ENCODE data around the gene LVRN. TPM values are rescaled to one million over a fixed set of nuclear protein-coding genes. Genes with fewer than 3 reads are reported as not detected.

Gene LVRN
- total RNA-seq, 1 experiment from 2014 or later, result 0.09 TPM

DNA sequence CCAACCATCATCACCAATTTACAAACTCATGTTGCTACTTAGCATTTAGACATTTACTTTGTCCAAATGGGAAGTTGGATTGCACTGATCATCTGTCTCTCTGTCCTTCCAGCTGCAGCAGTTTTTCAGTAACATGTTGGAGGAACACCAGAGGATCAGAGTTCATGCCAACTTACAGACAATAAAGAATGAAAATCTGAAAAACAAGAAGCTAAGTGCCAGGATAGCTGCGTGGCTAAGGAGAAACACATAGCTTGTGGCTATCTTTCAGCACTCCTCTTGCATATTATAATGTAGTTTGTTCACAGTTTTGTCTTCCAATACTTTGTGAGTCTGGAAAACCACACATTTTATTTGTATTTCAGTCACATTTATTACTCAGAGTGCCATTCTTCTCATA, 63.6 kb downstream of the LVRN start:
- H4K91ac ChIP-seq (ENCODE audit: insufficient read length, low read depth, low read length), result no peak overlapping the region
- no peaks in the 10 kb centered on the region for H3K9me3 ChIP-seq (ENCODE audit: control insufficient read depth, low read depth, low read length)
- H3K27me3 ChIP-seq (ENCODE audit: insufficient read depth, low read length), result no peaks in the 10 kb centered on the region
- H2BK120ac ChIP-seq (ENCODE audit: low read depth, low read length, poor library complexity, severe bottlenecking), result no peak overlapping the region
- H3K27ac Mint-ChIP-seq, result no peak overlapping the region
- DNase-seq, result no peak
- no peak overlapping the region for H2AK5ac ChIP-seq (ENCODE audit: insufficient read length, low read length)
- H2BK12ac ChIP-seq (ENCODE audit: insufficient read length, low read depth, low read length), result no peak overlapping the region
- no peak overlapping the region for H2AFZ ChIP-seq (ENCODE audit: low read length)
- H3K4me2 ChIP-seq (ENCODE audit: insufficient read depth, insufficient read length, low read length), result no peak overlapping the region
- no peaks in the 10 kb centered on the region for H3K4me1 Mint-ChIP-seq
- H3K56ac ChIP-seq (ENCODE audit: insufficient read length, low read depth, low read length), result no peak overlapping the region
- no peaks in the 10 kb centered on the region for H3K79me1 ChIP-seq (ENCODE audit: insufficient read depth, low read depth, low read length, poor library complexity, severe bottlenecking)
- no peak overlapping the region for H3K27ac ChIP-seq (ENCODE audit: insufficient read length, low read depth, low read length)
- no peaks in the 10 kb centered on the region for H3K23me2 ChIP-seq (ENCODE audit: insufficient read length, low read depth, low read length, poor library complexity, severe bottlenecking)
- no peak overlapping the region for H3K9ac ChIP-seq (ENCODE audit: extremely low read depth, insufficient read length, low read length)
- H4K8ac ChIP-seq (replicated peaks; ENCODE audit: insufficient read length, low read depth, low read length), result no peak overlapping the region
- no peaks in the 10 kb centered on the region for H3K9me3 Mint-ChIP-seq
- H2BK15ac ChIP-seq (ENCODE audit: low read depth, low read length), result no peak overlapping the region
- TF ChIP-seq, protein P1, sequence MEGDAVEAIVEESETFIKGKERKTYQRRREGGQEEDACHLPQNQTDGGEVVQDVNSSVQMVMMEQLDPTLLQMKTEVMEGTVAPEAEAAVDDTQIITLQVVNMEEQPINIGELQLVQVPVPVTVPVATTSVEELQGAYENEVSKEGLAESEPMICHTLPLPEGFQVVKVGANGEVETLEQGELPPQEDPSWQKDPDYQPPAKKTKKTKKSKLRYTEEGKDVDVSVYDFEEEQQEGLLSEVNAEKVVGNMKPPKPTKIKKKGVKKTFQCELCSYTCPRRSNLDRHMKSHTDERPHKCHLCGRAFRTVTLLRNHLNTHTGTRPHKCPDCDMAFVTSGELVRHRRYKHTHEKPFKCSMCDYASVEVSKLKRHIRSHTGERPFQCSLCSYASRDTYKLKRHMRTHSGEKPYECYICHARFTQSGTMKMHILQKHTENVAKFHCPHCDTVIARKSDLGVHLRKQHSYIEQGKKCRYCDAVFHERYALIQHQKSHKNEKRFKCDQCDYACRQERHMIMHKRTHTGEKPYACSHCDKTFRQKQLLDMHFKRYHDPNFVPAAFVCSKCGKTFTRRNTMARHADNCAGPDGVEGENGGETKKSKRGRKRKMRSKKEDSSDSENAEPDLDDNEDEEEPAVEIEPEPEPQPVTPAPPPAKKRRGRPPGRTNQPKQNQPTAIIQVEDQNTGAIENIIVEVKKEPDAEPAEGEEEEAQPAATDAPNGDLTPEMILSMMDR (conservative IDR thresholded peaks at IDR 0.05), result no peak
- H3K4me1 ChIP-seq (ENCODE audit: insufficient read depth, low read length), result no peaks in the 10 kb centered on the region
- no peak overlapping the region for H4K5ac ChIP-seq (ENCODE audit: insufficient read length, low read depth, low read length)
- no peaks in the 10 kb centered on the region for H4K20me1 ChIP-seq (ENCODE audit: control insufficient read depth, insufficient read depth, insufficient read length)
- H3K27me3 Mint-ChIP-seq (ENCODE audit: low read depth), result no peaks in the 10 kb centered on the region
- no peak overlapping the region for H3K4me3 Mint-ChIP-seq
- H3K23ac ChIP-seq (ENCODE audit: insufficient read length, low read depth, low read length), result no peak overlapping the region
- H3K36me3 Mint-ChIP-seq (ENCODE audit: insufficient read depth in 1 of 3, low read depth in 3 of 3), result no peaks in the 10 kb centered on the region; a peak in 1 of 7 replicates
- no CpG with 5 or more reads among the region's 1 CpG for WGBS (ENCODE audit: extremely low coverage, insufficient read length, low lambda C conversion rate)
- no peak overlapping the region for H3K14ac ChIP-seq (ENCODE audit: insufficient read depth, low read length)
- no peak overlapping the region for H3K4ac ChIP-seq (ENCODE audit: low read depth, low read length)
- H3K79me2 ChIP-seq (ENCODE audit: insufficient read depth, low read length), result no peaks in the 10 kb centered on the region
- H2BK20ac ChIP-seq (ENCODE audit: low read depth, low read length, poor library complexity, severe bottlenecking), result no peak overlapping the region
- no peak overlapping the region for H3K18ac ChIP-seq (ENCODE audit: insufficient read length, low read depth, low read length)
- H3T11ph ChIP-seq (ENCODE audit: low read length), result no peak overlapping the region
- no peak overlapping the region for H2BK5ac ChIP-seq (ENCODE audit: insufficient read length, low read length)

Data from H9 (cell line).